GM19351 (cell line): ENCODE measurements around the gene NEK10.

Experiments
- ATAC-seq: cut with Tn5 transposase; IDR thresholded peaks from one replicate; pipeline ENCODE4 v1.9.1; 2021; ENCODE audit warnings: mild to moderate bottlenecking, moderate library complexity; ENCODE audit not compliant: unreplicated experiment

The NEK10 gene

GRCh38 chr3:27076815-27077630, 292.2 kb downstream of the NEK10 start:
- ATAC-seq = no peak

DNA sequence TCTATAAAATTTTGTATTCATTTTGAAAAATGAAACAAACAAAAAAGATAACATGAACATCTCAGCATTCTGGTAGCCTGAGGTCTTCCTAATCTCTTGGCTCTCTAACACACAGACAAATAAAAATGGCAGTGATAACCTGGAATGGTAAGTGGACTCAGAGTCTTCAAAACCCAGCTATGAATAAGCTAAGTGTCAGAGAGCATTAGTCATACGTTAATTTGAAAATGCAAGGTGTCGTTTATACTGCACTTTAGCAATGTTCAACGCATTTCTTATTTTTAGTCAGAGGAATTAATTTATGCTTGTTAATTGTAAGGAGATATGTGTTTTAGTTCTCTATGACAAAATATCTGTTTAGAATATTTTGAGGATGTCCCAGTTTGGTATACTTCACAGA, 294.3 kb downstream of the NEK10 start:
- ATAC-seq = no peak

DNA sequence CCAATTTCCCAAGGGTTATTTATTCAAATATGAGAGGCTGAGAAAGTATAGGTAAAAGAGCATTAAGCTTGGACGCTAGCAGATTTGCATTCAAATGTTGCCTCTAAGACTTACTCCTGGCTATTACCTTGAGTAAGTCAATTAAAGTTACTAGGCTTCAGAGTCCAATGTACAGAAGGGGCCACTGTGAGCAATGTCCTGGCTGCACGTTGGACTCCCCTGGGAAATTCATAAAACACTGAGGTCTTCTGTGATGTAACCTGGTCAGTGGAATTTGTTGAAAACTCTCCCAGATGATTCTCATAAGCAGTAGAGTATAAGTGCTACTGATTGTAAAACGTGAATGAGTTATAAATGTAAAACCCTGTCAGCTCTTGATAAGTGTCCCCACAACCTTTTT, 295.3 kb downstream of the NEK10 start:
- ATAC-seq = no peak

DNA sequence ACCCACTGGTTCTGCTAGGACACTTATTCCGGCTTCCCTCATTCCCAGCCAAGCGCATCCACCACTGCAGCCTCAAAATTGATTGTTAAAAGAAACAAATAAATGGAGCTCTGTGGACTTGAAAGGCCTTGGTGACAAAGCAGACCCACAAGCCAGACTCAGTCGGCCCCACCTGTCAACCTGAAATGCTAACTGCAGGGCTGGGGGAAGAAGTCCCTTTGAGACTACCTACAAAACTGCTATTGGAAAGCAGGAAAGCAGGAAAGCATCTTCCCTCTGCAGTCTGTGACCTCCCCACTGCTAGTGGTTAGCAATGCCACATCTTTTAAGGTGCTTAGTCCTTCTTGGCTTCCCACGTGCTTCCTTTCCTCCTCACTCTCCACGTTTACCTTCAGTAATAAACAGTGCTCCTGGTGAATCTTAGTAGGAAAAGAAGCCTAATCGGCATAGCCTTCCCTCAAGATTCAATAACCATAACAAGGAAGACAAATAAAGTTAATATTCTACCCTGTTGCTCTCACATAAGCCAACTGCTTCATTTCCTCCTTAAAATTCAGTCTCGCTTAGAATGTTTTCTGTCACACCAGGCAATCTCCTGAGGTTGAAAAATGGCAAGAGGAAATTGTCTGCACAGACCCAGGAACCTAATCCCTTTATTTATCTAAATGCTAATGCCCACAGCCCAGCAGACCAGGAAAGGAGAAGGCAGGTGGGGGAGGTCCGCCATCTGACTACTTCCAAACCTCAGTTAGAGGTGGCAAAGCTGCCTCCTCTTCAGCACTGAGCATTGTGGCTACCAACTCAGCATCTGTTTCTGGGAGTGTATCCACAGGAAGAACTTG, 296.2 kb downstream of the NEK10 start:
- no peak for ATAC-seq

DNA sequence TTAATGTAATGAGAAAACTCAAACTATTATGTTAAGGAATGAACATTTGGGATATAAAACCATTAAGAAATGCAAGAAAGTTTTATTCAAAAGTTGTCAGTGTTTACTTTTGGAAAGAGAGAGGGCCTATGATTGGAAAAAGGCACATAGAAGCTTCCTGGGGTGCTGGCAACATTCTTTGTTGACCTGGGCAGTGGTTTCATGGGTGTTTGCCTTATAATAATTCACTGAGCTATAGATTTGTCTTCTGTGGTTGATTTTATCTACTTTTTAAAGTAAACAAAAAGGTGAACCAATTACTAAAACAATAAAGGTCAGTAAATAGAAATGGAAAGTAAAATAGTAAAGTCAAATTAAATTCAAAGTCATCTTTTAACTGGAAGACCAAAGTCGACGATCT, 308.8 kb downstream of the NEK10 start:
- no peak for ATAC-seq
